ENCODE data around the gene ABHD6.

The ABHD6 gene

DNA sequence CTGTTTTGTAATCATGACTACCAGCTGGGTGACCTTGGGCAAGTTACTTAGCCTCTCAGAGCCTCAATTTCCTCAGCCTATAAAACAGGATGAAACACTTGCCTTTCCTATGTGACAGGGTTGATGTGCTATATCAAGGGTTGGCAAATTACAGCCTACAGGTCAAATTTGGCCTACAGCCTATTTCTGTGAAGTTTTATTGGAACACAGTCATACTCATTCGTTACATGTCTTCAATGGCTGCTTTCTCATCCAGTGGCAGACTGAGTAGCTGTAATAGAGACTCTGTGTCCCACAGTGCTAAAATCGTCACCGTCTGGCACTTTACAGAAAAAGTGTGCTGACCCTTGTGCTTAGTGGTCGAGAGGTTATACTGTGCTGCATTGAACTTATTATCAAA lies 16.6 kb downstream of the ABHD6 start:
- no peak for DNase-seq
- H2AFZ ChIP-seq (ENCODE audit: low read length), result no peak overlapping the region
- no peaks in the 10 kb centered on the region for H3K4me1 ChIP-seq (ENCODE audit: low read length)
- H3K4me3 ChIP-seq (ENCODE audit: low read length), result no peak overlapping the region
- no peak overlapping the region for H3K4me2 ChIP-seq (ENCODE audit: low read depth, low read length)
- H3K27ac ChIP-seq (ENCODE audit: low read length), result no peak overlapping the region
- no peak overlapping the region for H3K9ac ChIP-seq (ENCODE audit: low read length)
- H3F3A ChIP-seq (ENCODE audit: insufficient read depth, low read length), result no peaks in the 10 kb centered on the region
- TF ChIP-seq, protein P1, sequence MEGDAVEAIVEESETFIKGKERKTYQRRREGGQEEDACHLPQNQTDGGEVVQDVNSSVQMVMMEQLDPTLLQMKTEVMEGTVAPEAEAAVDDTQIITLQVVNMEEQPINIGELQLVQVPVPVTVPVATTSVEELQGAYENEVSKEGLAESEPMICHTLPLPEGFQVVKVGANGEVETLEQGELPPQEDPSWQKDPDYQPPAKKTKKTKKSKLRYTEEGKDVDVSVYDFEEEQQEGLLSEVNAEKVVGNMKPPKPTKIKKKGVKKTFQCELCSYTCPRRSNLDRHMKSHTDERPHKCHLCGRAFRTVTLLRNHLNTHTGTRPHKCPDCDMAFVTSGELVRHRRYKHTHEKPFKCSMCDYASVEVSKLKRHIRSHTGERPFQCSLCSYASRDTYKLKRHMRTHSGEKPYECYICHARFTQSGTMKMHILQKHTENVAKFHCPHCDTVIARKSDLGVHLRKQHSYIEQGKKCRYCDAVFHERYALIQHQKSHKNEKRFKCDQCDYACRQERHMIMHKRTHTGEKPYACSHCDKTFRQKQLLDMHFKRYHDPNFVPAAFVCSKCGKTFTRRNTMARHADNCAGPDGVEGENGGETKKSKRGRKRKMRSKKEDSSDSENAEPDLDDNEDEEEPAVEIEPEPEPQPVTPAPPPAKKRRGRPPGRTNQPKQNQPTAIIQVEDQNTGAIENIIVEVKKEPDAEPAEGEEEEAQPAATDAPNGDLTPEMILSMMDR (IDR thresholded peaks at IDR 0.05; ENCODE audit: low read length), result no peak
- TF ChIP-seq EZH2 (optimal IDR thresholded peaks at IDR 0.05; ENCODE audit: low read depth, low read length) (no peak), EZH2phosphoT487 (IDR thresholded peaks at IDR 0.05; ENCODE audit: low read length) (no peak)
- no peaks in the 10 kb centered on the region for H3K36me3 ChIP-seq (replicated peaks; ENCODE audit: insufficient read depth, low read length)
- no peaks in the 10 kb centered on the region for H3K9me3 ChIP-seq (replicated peaks; ENCODE audit: insufficient read depth, low read length)
- no peaks in the 10 kb centered on the region for H3K9me2 ChIP-seq (replicated peaks; ENCODE audit: insufficient read depth, low read length)
- H3K79me2 ChIP-seq (ENCODE audit: low read length), result no peaks in the 10 kb centered on the region
- no peaks in the 10 kb centered on the region for H4K20me1 ChIP-seq (ENCODE audit: insufficient read depth, low read length)
- H3K27me3 ChIP-seq (replicated peaks; ENCODE audit: insufficient read depth, low read length), result no peaks in the 10 kb centered on the region

DNA sequence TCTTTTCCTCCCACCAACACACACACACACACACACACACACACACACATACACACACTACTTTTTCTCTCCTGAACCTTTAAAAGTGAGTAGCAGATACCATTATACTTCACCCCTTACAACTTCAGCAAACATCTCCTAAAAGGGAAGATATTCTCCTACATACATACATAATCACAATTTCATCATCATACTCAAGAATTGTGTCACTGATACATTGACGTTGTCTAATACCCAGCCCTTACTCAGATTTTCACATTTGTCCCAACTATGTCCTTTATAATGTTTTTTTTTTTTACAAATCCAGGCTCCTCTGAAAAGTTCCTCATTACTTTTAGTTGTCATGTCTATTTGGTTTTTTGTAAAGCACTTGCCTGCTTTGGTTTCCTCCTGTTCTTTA lies 18.5 kb downstream of the ABHD6 start:
- Histone ChIP-seq H3K36me3 (replicated peaks; ENCODE audit: insufficient read depth, low read length) (no peaks in the 10 kb centered on the region), H3K79me2 (ENCODE audit: low read length) (no peaks in the 10 kb centered on the region), H4K20me1 (ENCODE audit: insufficient read depth, low read length) (no peaks in the 10 kb centered on the region), H3F3A (ENCODE audit: insufficient read depth, low read length) (no peaks in the 10 kb centered on the region), H3K27ac (ENCODE audit: low read length) (no peak overlapping the region), H3K9ac (ENCODE audit: low read length) (no peak overlapping the region), H3K27me3 (replicated peaks; ENCODE audit: insufficient read depth, low read length) (no peaks in the 10 kb centered on the region), H3K9me2 (replicated peaks; ENCODE audit: insufficient read depth, low read length) (no peaks in the 10 kb centered on the region), H3K4me3 (ENCODE audit: low read length) (no peak overlapping the region), H3K4me1 (ENCODE audit: low read length) (no peaks in the 10 kb centered on the region), H3K9me3 (replicated peaks; ENCODE audit: insufficient read depth, low read length) (no peaks in the 10 kb centered on the region), H3K4me2 (ENCODE audit: low read depth, low read length) (no peak overlapping the region), H2AFZ (ENCODE audit: low read length) (no peak overlapping the region)
- no peak for DNase-seq
- TF ChIP-seq EZH2 (optimal IDR thresholded peaks at IDR 0.05; ENCODE audit: low read depth, low read length) (no peak), EZH2phosphoT487 (IDR thresholded peaks at IDR 0.05; ENCODE audit: low read length) (no peak)
- TF ChIP-seq, protein P1 (IDR thresholded peaks at IDR 0.05; ENCODE audit: low read length), result no peak

- Histone ChIP-seq H3K79me2 (ENCODE audit: low read length) (no peaks in the 10 kb centered on the region), H4K20me1 (ENCODE audit: insufficient read depth, low read length) (no peaks in the 10 kb centered on the region), H3K4me3 (ENCODE audit: low read length) (no peak overlapping the region), H3K9me3 (replicated peaks; ENCODE audit: insufficient read depth, low read length) (no peaks in the 10 kb centered on the region), H3K9me2 (replicated peaks; ENCODE audit: insufficient read depth, low read length) (no peaks in the 10 kb centered on the region), H3K27me3 (replicated peaks; ENCODE audit: insufficient read depth, low read length) (no peaks in the 10 kb centered on the region), H2AFZ (ENCODE audit: low read length) (no peak overlapping the region), H3K36me3 (replicated peaks; ENCODE audit: insufficient read depth, low read length) (no peaks in the 10 kb centered on the region), H3K27ac (ENCODE audit: low read length) (no peak overlapping the region), H3F3A (ENCODE audit: insufficient read depth, low read length) (no peaks in the 10 kb centered on the region), H3K9ac (ENCODE audit: low read length) (no peak overlapping the region), H3K4me2 (ENCODE audit: low read depth, low read length) (no peak overlapping the region), H3K4me1 (ENCODE audit: low read length) (no peaks in the 10 kb centered on the region)
- no peak for TF ChIP-seq EZH2phosphoT487 (IDR thresholded peaks at IDR 0.05; ENCODE audit: low read length)
- no peak for DNase-seq
Measured at GRCh38 chr3:58256511-58256910, 18.9 kb downstream of the ABHD6 start.

GRCh38 chr3:58258392-58259055 lies 20.9 kb downstream of the ABHD6 start:
- no peaks in the 10 kb centered on the region for H4K20me1 ChIP-seq (ENCODE audit: insufficient read depth, low read length)
- H3K4me3 ChIP-seq (ENCODE audit: low read length), result no peak overlapping the region
- H3K36me3 ChIP-seq (replicated peaks; ENCODE audit: insufficient read depth, low read length), result no peaks in the 10 kb centered on the region
- H3K27me3 ChIP-seq (replicated peaks; ENCODE audit: insufficient read depth, low read length), result no peaks in the 10 kb centered on the region
- H3K9ac ChIP-seq (ENCODE audit: low read length), result no peak overlapping the region
- H3K4me2 ChIP-seq (ENCODE audit: low read depth, low read length), result no peak overlapping the region
- H3K9me2 ChIP-seq (replicated peaks; ENCODE audit: insufficient read depth, low read length), result no peaks in the 10 kb centered on the region
- no peaks in the 10 kb centered on the region for H3K4me1 ChIP-seq (ENCODE audit: low read length)
- H2AFZ ChIP-seq (ENCODE audit: low read length), result no peak overlapping the region
- no peaks in the 10 kb centered on the region for H3F3A ChIP-seq (ENCODE audit: insufficient read depth, low read length)
- no peak for DNase-seq
- no peaks in the 10 kb centered on the region for H3K9me3 ChIP-seq (replicated peaks; ENCODE audit: insufficient read depth, low read length)
- H3K79me2 ChIP-seq (ENCODE audit: low read length), result no peaks in the 10 kb centered on the region
- TF ChIP-seq EZH2phosphoT487 (IDR thresholded peaks at IDR 0.05; ENCODE audit: low read length) (no peak), EZH2 (optimal IDR thresholded peaks at IDR 0.05; ENCODE audit: low read depth, low read length) (no peak)
- TF ChIP-seq, protein P1 (IDR thresholded peaks at IDR 0.05; ENCODE audit: low read length), result no peak
- H3K27ac ChIP-seq (ENCODE audit: low read length), result no peak overlapping the region

All from MM.1S (cell line).